ENCODE data around the gene RABGAP1L. TPM values are rescaled to one million over a fixed set of nuclear protein-coding genes. Genes with fewer than 3 reads are reported as not detected.

The RABGAP1L gene
- total and polyA plus RNA-seq, 2 of the 4 experiments (the other 2 are of a cell fraction) = 7.9 to 26.7 TPM

GRCh38 chr1:174577681-174578080 lies 418.4 kb downstream of the RABGAP1L start:
- dilution Hi-C loops (cut with HindIII; ENCODE audit: low sequenced_read_pairs, unreplicated experiment) (no loop called here), intact Hi-C loops (cut with micrococcal nuclease) (no loop called here), in situ Hi-C loops (cut with MboI; ENCODE audit: low sequenced_read_pairs) (no loop called here)
- Histone ChIP-seq H3K4me3 (ENCODE audit: insufficient read depth, low read depth, low read length) (no peak overlapping the region), H4K5ac (ENCODE audit: low read depth, low read length) (no peak overlapping the region), H3K4me1 (ENCODE audit: control insufficient read depth, insufficient read depth, low read length) (no peaks in the 10 kb centered on the region), H2BK5ac (ENCODE audit: low read depth, low read length, poor library complexity, severe bottlenecking) (no peak overlapping the region), H3K4ac (ENCODE audit: low read depth, low read length) (no peak overlapping the region), H2AK5ac (ENCODE audit: low read depth, low read length) (no peak overlapping the region), H3K9ac (ENCODE audit: low read depth, low read length) (no peak overlapping the region), H2BK15ac (ENCODE audit: low read depth, low read length) (no peak overlapping the region), H3K14ac (replicated peaks; ENCODE audit: low read depth, low read length) (no peak overlapping the region), H4K8ac (ENCODE audit: low read depth in 2 of 2, low read length in 2 of 2) (no peak overlapping the region), H3K79me1 (ENCODE audit: low read depth in 1 of 2, low read length in 2 of 2) (no peaks in the 10 kb centered on the region), H3K36me3 (ENCODE audit: control insufficient read depth, insufficient read depth, low read length) (no peaks in the 10 kb centered on the region), H3K9me3 (ENCODE audit: control insufficient read depth, insufficient read depth, low read length) (0 out of 2 replicates have a peak, but pooled peaks cover 2% of the 10 kb centered on the region), H3K27me3 (ENCODE audit: control insufficient read depth, insufficient read depth, low read length) (no peaks in the 10 kb centered on the region), H3K4me2 (ENCODE audit: low read depth, low read length) (no peak overlapping the region), H2AFZ (replicated peaks; ENCODE audit: low read length, poor library complexity) (no peak overlapping the region), H2BK20ac (ENCODE audit: low read depth, low read length) (no peak overlapping the region), H3K9me1 (ENCODE audit: insufficient read depth, low read length) (no peaks in the 10 kb centered on the region), H2AK9ac (replicated peaks; ENCODE audit: low read depth, low read length, poor library complexity) (no peak overlapping the region), H4K91ac (ENCODE audit: insufficient read depth, low read depth, low read length) (no peak overlapping the region), H4K20me1 (ENCODE audit: insufficient read depth, low read length) (no peaks in the 10 kb centered on the region), H3K27ac (ENCODE audit: insufficient read depth, low read length) (no peak overlapping the region), H3K56ac (ENCODE audit: extremely low read depth, insufficient read depth, low read length) (no peak overlapping the region), H3K18ac (ENCODE audit: low read depth, low read length) (no peak overlapping the region), H2BK120ac (ENCODE audit: low read depth, low read length) (no peak overlapping the region), H3K23ac (ENCODE audit: low read depth, low read length) (no peak overlapping the region)
- ATAC-seq (ENCODE audit: low read depth) = no peak
- no TSS peak for BruUV-seq (replicated peaks)
- TF ChIP-seq CEBPB (IDR thresholded peaks at IDR 0.05; ENCODE audit: low read depth, low read length) = no peak
- TF ChIP-seq BHLHE40 (IDR thresholded peaks at IDR 0.05; ENCODE audit: low read depth, low read length) = no peak
- TF ChIP-seq MAFK (IDR thresholded peaks at IDR 0.05; ENCODE audit: low read depth, low read length) = no peak
- no peak for TF ChIP-seq MXI1 (IDR thresholded peaks at IDR 0.05; ENCODE audit: borderline replicate concordance, low read depth, low read length)
- no peak for TF ChIP-seq SMC3 (IDR thresholded peaks at IDR 0.05; ENCODE audit: low read depth, low read length)
- TF ChIP-seq POLR2A (IDR thresholded peaks at IDR 0.05; ENCODE audit: low read depth, low read length) = no peak
- no peak for TF ChIP-seq RFX5 (IDR thresholded peaks at IDR 0.05; ENCODE audit: low read depth, low read length)
- TF ChIP-seq USF2 (IDR thresholded peaks at IDR 0.05; ENCODE audit: low read depth, low read length) = no peak
- no peak for TF ChIP-seq ELK1 (IDR thresholded peaks at IDR 0.05; ENCODE audit: borderline replicate concordance, low read depth, low read length)
- TF ChIP-seq RAD21 (IDR thresholded peaks at IDR 0.05; ENCODE audit: low read length) = no peak
- no peak for TF ChIP-seq NFE2L2 (IDR thresholded peaks at IDR 0.05; ENCODE audit: low read depth, low read length)
- TF ChIP-seq CTCF (conservative IDR thresholded peaks at IDR 0.05; ENCODE audit: low read depth, low read length) = no peak
- no peak for TF ChIP-seq RCOR1 (IDR thresholded peaks at IDR 0.05; ENCODE audit: insufficient replicate concordance, low read length)
- ChIA-PET POLR2A (ENCODE audit: unreplicated experiment) (no interaction called here), CTCF (no interaction called here)
- DNase-seq = no peak
